ENCODE measurements around the gene SNCAIP.

- TF ChIP-seq CTCF (IDR thresholded peaks at IDR 0.05) = no peak
- TF ChIP-seq POLR2AphosphoS5 (IDR thresholded peaks at IDR 0.05) = no peak
- no peak for TF ChIP-seq POLR2A (IDR thresholded peaks at IDR 0.05; ENCODE audit: low read depth)
- TF ChIP-seq EP300 (IDR thresholded peaks at IDR 0.05) = no peak
Measured at GRCh38 chr5:122465031-122465577, 153.1 kb downstream of the SNCAIP start.
